ENCODE measurements around the gene CHST11. TPM values are rescaled to one million over a fixed set of nuclear protein-coding genes. Genes with fewer than 3 reads are reported as not detected.

CHST11 gene
- total RNA-seq, 1 donor from 2014 or later: 6.0 TPM

- Histone ChIP-seq H3K4me3 (no peak overlapping the region), H3K36me3 (no peaks in the 10 kb centered on the region), H3K27ac (replicated peaks) (no peak overlapping the region), H3K27me3 (ENCODE audit: low read depth) (no peaks in the 10 kb centered on the region), H3K9me3 (replicated peaks) (peaks cover 5% of the 10 kb centered on the region), H3K4me1 (peaks cover 22% of the 10 kb centered on the region)
- intact Hi-C loops (cut with micrococcal nuclease): no loop called here
- DNase-seq: no peak
- no peak for TF ChIP-seq CTCF (IDR thresholded peaks at IDR 0.05; ENCODE audit: borderline replicate concordance)
Measured at GRCh38 chr12:104641862-104642261, 185.1 kb downstream of the CHST11 start.

DNA sequence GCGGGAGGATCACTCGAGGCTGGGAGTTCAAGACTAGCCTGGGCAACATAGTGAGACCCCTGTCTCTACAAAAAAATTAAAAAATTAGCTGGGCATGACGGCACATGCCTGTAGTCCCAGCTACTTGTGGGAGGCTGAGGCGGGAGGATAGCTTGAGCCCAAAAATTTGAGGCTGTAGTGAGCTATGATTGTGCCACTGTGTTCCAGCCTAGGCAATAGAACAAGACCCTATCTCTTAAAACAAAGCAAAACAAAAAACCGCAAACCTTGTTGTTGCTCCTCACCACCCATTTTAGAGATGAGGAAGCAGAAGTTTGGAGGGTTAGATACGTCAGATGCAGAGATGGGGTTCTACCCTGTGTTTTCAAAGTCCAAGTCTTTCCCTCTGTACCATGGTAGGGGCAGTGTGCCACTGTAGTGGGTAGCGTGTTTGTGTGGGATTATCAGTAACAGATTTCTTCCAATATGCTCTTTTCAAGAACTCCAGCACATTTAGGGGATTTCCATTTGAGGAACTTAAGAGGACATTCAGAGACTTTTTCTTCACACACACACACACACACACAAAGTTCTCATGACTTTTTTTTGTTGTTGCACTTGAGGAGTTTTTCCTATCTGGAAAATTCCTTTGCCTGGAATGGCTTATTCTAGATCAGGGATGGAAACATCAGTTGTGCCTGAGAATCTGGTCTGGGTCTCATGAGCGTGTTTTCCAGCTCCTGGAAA lies 186.5 kb downstream of the CHST11 start:
- Histone ChIP-seq H3K9me3 (replicated peaks) (peaks cover 5% of the 10 kb centered on the region), H3K27ac (replicated peaks) (peak overlapping the region; percentile 48), H3K36me3 (no peaks in the 10 kb centered on the region), H3K27me3 (ENCODE audit: low read depth) (no peaks in the 10 kb centered on the region), H3K4me3 (no peak overlapping the region), H3K4me1 (peaks cover 13% of the 10 kb centered on the region)
- intact Hi-C loops (cut with micrococcal nuclease): no loop called here
- no peak for DNase-seq
- no peak for TF ChIP-seq CTCF (IDR thresholded peaks at IDR 0.05; ENCODE audit: borderline replicate concordance)

- Histone ChIP-seq H3K4me3 (no peak overlapping the region), H3K36me3 (no peaks in the 10 kb centered on the region), H3K4me1 (peaks cover 5% of the 10 kb centered on the region), H3K27me3 (ENCODE audit: low read depth) (no peaks in the 10 kb centered on the region), H3K9me3 (replicated peaks) (peaks cover 5% of the 10 kb centered on the region), H3K27ac (replicated peaks) (peak overlapping the region; percentile 48)
- no peak for TF ChIP-seq CTCF (IDR thresholded peaks at IDR 0.05; ENCODE audit: borderline replicate concordance)
- intact Hi-C loops (cut with micrococcal nuclease): no loop called here
- peak; percentile 31 for DNase-seq
Measured at GRCh38 chr12:104643819-104644669, 187.3 kb downstream of the CHST11 start.

GRCh38 chr12:104648756-104649155 lies 192.0 kb downstream of the CHST11 start:
- no peak for TF ChIP-seq CTCF (IDR thresholded peaks at IDR 0.05; ENCODE audit: borderline replicate concordance)
- intact Hi-C loops (cut with micrococcal nuclease): no loop called here
- Histone ChIP-seq H3K27ac (replicated peaks) (no peak overlapping the region), H3K27me3 (ENCODE audit: low read depth) (no peaks in the 10 kb centered on the region), H3K4me3 (no peak overlapping the region), H3K9me3 (replicated peaks) (no peaks in the 10 kb centered on the region), H3K36me3 (no peaks in the 10 kb centered on the region), H3K4me1 (peaks cover 9% of the 10 kb centered on the region)
- DNase-seq: no peak

DNA sequence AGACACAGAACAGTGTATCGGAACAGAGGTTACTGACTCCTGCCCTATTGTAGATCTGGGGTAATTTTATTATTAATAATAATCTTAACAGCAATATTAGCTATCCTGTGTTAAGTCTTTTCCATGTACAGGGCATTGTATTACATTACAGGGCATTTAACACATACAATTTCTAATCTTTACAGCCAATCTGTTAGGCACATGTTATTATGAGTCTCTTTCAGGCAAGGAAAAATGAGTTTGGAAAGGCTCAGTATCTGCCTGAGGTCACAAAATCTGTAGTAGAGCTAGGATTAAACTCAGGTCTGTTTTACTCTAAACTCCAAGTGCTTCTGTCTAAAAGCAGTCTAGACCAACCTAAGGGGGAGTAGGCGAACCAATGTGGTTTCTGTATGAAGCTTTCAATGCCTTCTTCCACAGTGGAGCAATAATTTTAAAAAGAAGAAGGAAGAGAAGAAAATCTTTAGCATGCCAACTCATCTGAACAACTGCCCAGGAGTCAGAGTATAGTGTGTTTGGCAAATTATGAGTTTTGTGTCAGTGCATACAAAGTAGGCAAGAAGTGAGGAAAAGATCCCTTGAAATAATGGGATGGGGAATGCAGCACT lies 192.6 kb downstream of the CHST11 start:
- no peak for DNase-seq
- no peak for TF ChIP-seq CTCF (IDR thresholded peaks at IDR 0.05; ENCODE audit: borderline replicate concordance)
- H3K27ac ChIP-seq (replicated peaks): no peak overlapping the region
- intact Hi-C loops (cut with micrococcal nuclease): no loop called here
- no peak overlapping the region for H3K4me3 ChIP-seq
- H3K36me3 ChIP-seq: no peaks in the 10 kb centered on the region
- H3K9me3 ChIP-seq (replicated peaks): no peaks in the 10 kb centered on the region
- no peaks in the 10 kb centered on the region for H3K27me3 ChIP-seq (ENCODE audit: low read depth)
- peaks cover 9% of the 10 kb centered on the region for H3K4me1 ChIP-seq

All from left ventricle myocardium inferior (tissue), 1 donor.